GM19099 (cell line): ENCODE results near the gene TMEM267.

Source experiments
- POLR2A ChIP-seq: IDR thresholded peaks from 3 replicates; pipeline ENCODE4 v1.6.1; 2011; ENCODE audit warnings: low read depth; ENCODE audit not compliant: insufficient read length; ENCODE audit errors: extremely low read depth

Gene TMEM267

DNA sequence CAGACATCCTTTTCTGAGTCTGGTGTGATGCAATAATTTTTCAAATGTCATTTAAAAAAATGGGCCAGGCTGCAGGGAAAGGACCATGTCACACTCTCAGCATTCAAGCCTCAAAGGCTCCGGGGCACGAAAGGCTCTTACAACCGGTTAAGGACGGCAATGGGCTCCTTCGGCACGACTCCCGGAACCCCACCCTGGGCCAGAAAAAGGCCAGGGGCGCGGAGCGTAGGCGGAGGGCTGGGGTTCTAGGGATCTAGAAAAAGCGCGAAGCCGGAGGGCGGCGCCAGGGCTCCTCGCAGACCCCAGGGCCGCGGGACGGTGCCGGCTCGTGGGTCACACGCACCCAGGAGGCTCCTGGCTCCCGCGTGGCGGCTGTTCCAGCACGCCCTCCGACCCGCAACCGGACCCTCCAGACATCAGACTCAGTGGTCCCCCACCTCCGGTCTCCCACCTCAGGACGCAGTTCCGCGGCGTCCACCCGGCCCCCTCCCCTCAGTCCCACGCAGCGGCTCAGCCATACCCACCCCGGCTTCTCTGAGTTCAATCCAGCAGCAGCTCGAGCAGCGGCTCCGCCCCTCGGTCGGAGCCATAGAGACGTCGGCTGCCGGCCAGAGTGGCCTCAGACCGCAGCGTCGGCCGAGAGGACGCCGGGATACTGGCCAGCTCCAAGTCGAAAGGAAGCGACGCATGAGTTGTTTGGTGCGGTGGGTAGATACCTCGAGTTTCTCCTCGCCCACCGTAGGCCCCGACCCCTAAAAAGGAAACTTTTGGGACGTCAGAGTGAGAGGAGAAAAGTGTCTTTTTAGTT, at the start of gene TMEM267:
Gene TMEM267 (minus strand): TSS at position 568 of the 808 bp plus-strand sequence. CDS start 29,896 bp downstream, outside the sequence.
- TF ChIP-seq POLR2A, result peak; percentile 85

- TF ChIP-seq POLR2A, result no peak
Observed at GRCh38 chr5:43530648-43531047, 47.0 kb upstream of the TMEM267 start.

DNA sequence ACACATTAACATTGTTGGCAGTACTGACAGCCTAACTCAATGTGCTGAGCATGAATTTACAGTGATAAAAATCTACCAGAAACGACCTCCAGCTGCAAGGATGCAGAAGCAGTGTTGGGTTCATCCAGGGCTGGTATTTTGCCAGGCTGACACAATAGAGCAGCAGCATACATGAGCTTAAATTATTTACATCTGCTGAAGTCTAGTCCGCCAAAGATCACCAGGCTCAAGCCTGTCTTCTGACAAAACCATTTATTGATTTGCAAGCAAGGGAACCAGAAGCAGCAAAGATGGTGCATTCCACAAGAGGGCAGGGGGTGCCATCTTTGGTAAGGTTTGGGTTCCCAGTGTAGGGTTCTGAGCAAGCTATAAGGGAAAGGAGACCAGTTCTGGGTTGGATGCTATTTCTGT, 40.0 kb upstream of the TMEM267 start:
- no peak for TF ChIP-seq POLR2A

DNA sequence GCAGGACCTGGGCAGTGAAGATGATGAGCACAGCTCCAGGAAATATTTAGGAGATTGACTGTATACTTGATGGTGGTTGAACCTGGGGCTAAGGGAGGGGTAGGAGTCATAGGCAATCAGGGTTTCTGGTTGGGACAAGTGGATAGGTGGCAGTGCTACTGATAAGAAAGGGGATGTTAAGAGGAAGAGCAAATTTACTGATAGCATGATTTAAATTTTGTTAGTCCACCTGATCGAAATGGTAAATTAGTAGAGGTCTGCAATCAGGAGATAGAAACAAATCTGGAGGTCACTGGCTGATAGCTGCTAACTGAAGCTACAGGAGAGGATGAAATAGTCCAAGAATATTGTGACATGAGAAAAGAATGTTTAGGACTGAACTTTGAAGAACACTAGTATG, 37.0 kb upstream of the TMEM267 start:
- no peak for TF ChIP-seq POLR2A

- no peak for TF ChIP-seq POLR2A
Observed at GRCh38 chr5:43515678-43516048, 32.0 kb upstream of the TMEM267 start.

GRCh38 chr5:43514816-43515677, 31.4 kb upstream of the TMEM267 start, which contains the start of gene C5orf34:
C5orf34 (minus strand) TSS chr5:43515148; CDS start chr5:43509339, 5,809 bp downstream.
- peak; percentile 91 for TF ChIP-seq POLR2A

GRCh38 chr5:43514471-43514815, 30.8 kb upstream of the TMEM267 start:
- TF ChIP-seq POLR2A, result no peak

- no peak for TF ChIP-seq POLR2A
Observed at GRCh38 chr5:43514025-43514424, 30.4 kb upstream of the TMEM267 start.

DNA sequence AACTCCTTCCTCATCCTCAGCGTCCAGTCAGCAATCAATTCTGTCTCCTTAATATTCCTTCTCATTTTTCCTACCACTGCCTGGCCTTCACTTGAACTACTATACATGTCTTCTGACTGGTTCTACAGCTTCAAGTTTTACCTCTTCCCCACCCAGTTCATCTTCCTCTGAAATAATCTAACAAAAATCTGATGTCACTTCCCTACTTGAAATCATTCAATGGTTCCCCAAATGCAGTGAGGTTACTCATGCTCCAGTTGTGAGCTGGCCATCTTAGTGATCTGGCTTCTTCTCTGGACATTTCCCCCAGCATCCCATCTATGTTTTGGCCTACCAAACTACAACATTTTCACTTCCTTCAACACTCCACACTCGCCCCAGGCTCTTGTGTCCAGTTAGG, 14.9 kb upstream of the TMEM267 start:
- TF ChIP-seq POLR2A, result no peak

DNA sequence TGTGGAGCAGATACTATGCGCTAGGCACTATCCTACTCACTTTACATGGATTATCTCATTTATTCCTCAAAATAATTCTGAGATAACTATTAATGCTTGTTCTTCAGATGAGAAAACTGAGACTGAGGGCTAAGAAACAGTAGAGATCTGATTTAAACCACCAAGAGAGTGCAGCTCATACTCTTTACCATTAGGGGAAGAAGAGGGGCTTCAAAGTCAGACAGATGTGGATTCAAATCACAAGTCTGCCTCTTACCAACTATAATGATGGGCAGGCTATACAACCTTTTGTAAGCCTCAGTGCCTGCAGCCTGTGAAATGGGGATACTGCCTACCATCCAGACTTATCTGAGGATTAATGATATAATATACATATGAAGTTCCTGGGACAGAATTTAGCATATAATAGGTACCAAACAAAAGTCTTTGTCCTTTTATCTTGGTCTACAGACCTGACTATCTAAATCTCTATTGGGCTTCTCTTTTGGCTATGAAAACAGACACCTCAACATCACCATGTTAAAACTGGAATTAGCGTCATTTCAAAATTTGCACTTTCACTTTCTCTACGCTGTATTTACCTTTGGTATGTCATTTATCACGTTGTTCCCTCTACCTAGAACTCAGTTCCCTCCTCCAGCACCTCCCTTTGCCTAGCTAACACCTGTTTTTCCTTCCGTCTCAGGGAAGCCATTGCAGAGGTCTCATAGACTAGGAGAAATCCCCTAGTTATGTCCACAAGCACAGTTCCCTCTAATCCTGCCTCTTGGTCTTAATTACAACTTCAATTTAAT, 13.8 kb upstream of the TMEM267 start:
- no peak for TF ChIP-seq POLR2A

DNA sequence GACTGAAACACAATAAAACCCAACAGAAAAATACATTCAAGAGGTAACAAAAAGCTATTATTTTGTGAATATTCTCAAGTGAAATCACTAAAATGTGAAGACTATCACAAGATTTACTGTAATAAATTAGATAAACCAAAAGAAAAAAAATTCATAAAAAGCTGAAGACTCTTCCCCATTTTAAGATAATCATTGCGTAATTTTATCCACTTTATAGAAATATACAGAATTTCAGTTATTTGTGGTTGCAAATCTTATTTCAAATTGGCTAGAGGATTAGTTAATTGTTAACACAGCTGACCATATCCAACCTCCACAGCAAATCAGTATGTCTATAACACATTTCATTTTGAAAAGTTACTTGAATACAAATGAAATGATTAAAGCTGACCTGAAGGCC, 7.7 kb upstream of the TMEM267 start:
- no peak for TF ChIP-seq POLR2A

DNA sequence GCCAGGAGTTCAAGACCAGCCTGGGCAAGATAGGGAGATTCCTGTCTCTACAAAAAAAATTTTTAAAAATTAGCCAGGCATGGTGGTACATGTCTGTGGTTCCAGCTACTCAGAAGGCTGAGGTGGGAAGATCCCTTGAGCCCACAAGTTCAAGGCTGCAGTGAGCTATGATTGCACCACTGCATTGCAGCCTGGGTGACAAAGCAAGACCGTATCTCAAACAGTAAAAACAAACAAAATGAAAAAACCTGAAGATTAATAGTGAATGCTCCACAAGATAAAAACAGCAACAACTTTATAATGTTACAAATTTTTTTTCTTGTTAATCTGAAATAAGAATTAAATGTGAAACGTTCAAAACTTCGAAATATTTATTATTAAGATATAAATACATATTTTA, 2.7 kb upstream of the TMEM267 start:
- no peak for TF ChIP-seq POLR2A

DNA sequence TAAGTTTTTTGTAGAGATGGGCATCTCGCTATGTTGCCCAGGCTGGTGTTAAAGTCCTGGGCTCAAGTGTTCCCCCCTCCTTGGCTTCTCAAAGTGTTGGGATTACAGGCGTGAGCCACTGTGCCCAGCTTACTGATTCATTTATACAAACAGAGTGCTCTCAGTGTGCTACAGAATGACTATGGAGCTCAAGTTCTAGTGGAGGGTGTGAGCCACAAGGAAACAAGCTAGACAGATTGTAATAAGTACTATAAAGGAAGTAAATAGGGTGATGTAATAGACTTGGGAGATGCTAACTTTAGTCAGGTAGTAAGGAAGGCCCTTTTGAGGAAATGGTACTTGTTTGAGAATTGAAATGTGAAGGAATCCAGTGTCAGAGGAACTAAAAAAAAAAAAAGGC, 1.7 kb upstream of the TMEM267 start:
- no peak for TF ChIP-seq POLR2A

DNA sequence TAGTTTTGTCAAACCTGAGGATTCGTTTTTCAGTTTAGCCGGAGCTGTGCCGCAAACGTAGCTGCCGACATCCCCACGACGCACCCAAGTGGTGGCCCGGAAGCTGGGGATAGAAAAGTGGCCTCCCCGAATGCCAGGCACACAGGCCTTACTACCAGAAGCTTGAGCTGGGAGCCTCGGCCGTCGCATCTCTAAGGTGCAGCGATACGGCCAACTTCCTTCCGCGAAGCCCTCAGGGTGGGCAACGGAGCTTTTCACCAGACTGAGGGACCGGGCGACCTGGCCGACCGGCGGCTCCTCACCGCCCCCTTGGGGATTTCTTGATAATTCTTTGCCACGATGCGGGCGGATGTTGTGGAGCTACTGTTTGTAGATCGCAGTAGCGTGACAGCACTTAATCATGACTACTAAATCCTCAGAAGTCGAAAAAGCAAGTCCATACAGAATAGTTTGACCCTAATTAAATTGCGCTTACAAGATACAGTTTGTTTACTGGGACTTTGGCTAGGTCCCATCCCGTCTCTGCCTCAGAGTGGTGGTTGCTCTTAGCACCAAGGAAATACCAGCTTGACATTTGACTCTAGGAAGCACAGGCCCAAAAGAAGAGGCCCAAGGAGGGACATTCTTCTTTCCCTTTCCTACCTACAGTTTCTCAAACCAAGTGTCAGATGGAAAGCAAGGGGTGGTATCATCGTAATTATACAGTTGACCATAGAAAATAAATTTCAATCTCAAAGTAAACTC, 613 bp upstream of the TMEM267 start:
- TF ChIP-seq POLR2A, result no peak
